Osteoblast (primary cell): Measurements from ENCODE around the gene IZUMO1. TPM values are rescaled to one million over a fixed set of nuclear protein-coding genes. Genes with fewer than 3 reads are reported as not detected.

ENCODE experiments used
- DNase-seq: peaks from one replicate; pipeline ENCODE4 v3.0.0; 2011; ENCODE audit warnings: low spot score, mixed read lengths; ENCODE audit not compliant: insufficient read length; ENCODE audit errors: missing footprints
- H2AFZ ChIP-seq: 2 replicates; pipeline ENCODE4 v1.6.0; 2011; ENCODE audit warnings: mild to moderate bottlenecking, low read length
- H3K27ac ChIP-seq: 2 replicates; pipeline ENCODE4 v1.5.1; 2011; ENCODE audit warnings: mild to moderate bottlenecking, low read depth, low read length, moderate library complexity
- H3K27me3 ChIP-seq: 2 replicates; pipeline ENCODE4 v1.6.0; 2012; ENCODE audit warnings: mild to moderate bottlenecking, control low read depth, inconsistent platforms, low read length, moderate library complexity; ENCODE audit not compliant: insufficient read depth
- H3K36me3 ChIP-seq: 2 replicates; pipeline ENCODE4 v1.5.1; 2011; ENCODE audit warnings: mild to moderate bottlenecking, low read length, control low read depth, moderate library complexity; ENCODE audit not compliant: insufficient read depth
- H3K4me1 ChIP-seq: 2 replicates; pipeline ENCODE4 v1.5.1; 2011; ENCODE audit warnings: mild to moderate bottlenecking, low read length, control low read depth, moderate library complexity; ENCODE audit not compliant: insufficient read depth
- H3K4me2 ChIP-seq: 2 replicates; pipeline ENCODE4 v1.6.0; 2011; ENCODE audit warnings: mild to moderate bottlenecking, low read length; ENCODE audit not compliant: insufficient read depth
- H3K4me3 ChIP-seq: fragments of 200-600 bp; sonication (generic); 3 replicates; pipeline ENCODE4 v1.5.1; 2012; ENCODE audit warnings: mild to moderate bottlenecking, low read length, inconsistent platforms; ENCODE audit not compliant: insufficient read depth
- H3K79me2 ChIP-seq: 2 replicates; pipeline ENCODE4 v1.6.0; 2012; ENCODE audit warnings: mild to moderate bottlenecking, low read length, control low read depth, inconsistent platforms; ENCODE audit not compliant: insufficient read depth
- H3K9me3 ChIP-seq: 2 replicates; pipeline ENCODE4 v1.5.1; 2011; ENCODE audit warnings: low read depth, low read length, control low read depth
- H4K20me1 ChIP-seq: 2 replicates; pipeline ENCODE4 v1.6.0; 2012; ENCODE audit warnings: mild to moderate bottlenecking, low read length, control low read depth; ENCODE audit not compliant: insufficient read depth
- total RNA-seq: library from RNA; depleted of rRNA; stranded (reverse); fragments of >200 nt; gene quantifications from 2 replicates; pipeline ENCODE4 v1.2.3, GENCODE V29; 2012
- TF ChIP-seq, protein P1 (sequence below): IDR thresholded peaks from 2 replicates; pipeline ENCODE4 v1.5.1; 2011; ENCODE audit warnings: mild to moderate bottlenecking, low read depth, low read length, moderate library complexity; ENCODE audit errors: extremely low read depth

Gene IZUMO1
- total RNA-seq, 1 donor = not detected

DNA sequence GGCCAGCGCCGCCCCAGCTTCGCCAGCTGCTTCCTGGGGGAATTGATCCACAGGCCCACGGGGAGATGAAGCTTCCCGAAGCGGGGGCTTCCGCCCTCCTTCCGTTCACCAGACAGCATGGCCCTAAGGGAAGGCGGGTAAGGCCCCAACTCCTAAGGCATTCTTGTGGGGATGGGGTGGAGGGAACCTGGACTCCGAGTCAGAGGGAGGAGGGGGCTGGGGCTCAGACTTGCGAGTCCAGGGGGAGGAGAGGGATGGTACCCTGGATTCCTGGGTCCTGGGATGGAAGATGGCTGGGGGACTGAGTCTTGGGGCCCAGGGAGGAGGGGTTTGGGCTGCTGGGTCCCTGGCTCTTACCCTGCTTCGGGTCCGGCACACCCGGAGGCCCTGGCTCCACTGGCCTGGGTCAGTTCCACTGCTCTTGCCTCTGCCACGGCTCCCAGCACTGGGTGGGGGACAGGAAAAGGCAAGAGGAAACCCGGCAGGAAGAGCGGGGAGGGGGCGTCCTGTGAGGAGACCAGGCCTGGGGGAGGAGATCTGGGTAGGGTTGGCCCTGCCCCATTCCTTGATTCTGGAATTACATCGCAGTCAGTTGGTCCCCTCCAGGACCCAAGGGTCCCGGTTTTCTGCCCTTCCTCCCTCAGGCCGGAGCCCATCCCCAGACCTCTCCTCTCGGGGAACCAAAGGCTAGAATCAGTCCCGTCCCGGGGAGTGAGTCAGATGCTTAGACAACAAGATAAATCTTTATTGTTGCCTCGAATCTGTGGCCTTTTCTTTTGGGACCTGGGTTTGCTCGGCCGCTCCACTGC lies 6.3 kb downstream of the IZUMO1 start, which contains the start of gene RASIP1:
Gene RASIP1, minus strand, starts transcription at position 447 of the 809 bp plus-strand sequence. Its CDS starts 328 bp downstream, at position 119.
- Histone ChIP-seq H2AFZ (no peak within 1 kb of the TSS), H3K36me3 (no peaks in the 10 kb centered on the region), H3K4me3 (no peak within 1 kb of the TSS), H3K4me2 (no peak within 1 kb of the TSS), H3K4me1 (no peaks in the 10 kb centered on the region), H3K27ac (no peak within 1 kb of the TSS), H3K79me2 (no peaks in the 10 kb centered on the region), H4K20me1 (no peaks in the 10 kb centered on the region), H3K9me3 (no peaks in the 10 kb centered on the region), H3K27me3 (peaks cover 18% of the 10 kb centered on the region)
- TF ChIP-seq, protein P1, sequence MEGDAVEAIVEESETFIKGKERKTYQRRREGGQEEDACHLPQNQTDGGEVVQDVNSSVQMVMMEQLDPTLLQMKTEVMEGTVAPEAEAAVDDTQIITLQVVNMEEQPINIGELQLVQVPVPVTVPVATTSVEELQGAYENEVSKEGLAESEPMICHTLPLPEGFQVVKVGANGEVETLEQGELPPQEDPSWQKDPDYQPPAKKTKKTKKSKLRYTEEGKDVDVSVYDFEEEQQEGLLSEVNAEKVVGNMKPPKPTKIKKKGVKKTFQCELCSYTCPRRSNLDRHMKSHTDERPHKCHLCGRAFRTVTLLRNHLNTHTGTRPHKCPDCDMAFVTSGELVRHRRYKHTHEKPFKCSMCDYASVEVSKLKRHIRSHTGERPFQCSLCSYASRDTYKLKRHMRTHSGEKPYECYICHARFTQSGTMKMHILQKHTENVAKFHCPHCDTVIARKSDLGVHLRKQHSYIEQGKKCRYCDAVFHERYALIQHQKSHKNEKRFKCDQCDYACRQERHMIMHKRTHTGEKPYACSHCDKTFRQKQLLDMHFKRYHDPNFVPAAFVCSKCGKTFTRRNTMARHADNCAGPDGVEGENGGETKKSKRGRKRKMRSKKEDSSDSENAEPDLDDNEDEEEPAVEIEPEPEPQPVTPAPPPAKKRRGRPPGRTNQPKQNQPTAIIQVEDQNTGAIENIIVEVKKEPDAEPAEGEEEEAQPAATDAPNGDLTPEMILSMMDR = no peak
- peak; percentile 87 for DNase-seq

DNA sequence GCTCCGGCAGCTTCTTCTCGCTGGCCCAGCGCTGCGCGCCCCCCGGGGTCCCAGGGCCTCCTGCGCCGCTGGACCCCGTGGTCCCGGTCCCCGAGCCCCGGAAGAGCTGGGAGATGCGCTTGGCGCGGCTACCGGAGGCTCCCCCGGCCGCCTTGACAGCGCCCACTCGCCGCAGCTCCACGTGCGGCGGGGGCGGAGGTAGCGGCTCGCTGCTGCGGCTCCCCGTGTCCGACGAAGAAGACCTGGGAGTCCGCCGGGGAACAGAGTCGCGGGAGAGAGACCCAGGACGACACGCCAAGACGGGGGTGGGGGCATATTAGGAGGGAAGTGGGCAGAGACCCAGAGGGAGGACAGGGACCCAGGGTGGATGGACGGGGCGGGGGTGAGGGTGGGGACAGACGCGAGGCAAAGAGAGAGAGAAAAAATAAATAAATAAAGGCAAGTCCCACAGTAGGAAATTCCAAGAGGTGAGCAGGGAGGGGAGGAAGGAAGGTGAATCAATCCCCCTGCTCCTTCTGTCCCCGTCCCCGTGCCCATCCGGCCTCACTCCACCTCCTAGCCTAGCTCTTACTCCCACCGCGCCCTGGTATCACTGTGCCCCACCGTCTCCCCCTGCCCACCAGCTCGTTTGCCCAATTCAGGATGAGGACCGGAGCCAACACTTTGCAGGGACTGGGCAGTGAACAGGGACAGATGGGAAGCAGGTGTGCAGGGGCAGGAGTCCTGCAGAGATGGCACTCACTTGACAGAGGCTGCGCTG lies 7.1 kb downstream of the IZUMO1 start:
- Histone ChIP-seq H4K20me1 (no peaks in the 10 kb centered on the region), H3K4me2 (peak overlapping the region; percentile 51), H3K4me3 (peak overlapping the region; percentile 39), H3K27me3 (peaks cover 24% of the 10 kb centered on the region), H3K4me1 (no peaks in the 10 kb centered on the region), H3K79me2 (no peaks in the 10 kb centered on the region), H3K36me3 (no peaks in the 10 kb centered on the region), H2AFZ (no peak overlapping the region), H3K9me3 (no peaks in the 10 kb centered on the region), H3K27ac (no peak overlapping the region)
- TF ChIP-seq, protein P1 = no peak
- DNase-seq = peak; percentile 76

DNA sequence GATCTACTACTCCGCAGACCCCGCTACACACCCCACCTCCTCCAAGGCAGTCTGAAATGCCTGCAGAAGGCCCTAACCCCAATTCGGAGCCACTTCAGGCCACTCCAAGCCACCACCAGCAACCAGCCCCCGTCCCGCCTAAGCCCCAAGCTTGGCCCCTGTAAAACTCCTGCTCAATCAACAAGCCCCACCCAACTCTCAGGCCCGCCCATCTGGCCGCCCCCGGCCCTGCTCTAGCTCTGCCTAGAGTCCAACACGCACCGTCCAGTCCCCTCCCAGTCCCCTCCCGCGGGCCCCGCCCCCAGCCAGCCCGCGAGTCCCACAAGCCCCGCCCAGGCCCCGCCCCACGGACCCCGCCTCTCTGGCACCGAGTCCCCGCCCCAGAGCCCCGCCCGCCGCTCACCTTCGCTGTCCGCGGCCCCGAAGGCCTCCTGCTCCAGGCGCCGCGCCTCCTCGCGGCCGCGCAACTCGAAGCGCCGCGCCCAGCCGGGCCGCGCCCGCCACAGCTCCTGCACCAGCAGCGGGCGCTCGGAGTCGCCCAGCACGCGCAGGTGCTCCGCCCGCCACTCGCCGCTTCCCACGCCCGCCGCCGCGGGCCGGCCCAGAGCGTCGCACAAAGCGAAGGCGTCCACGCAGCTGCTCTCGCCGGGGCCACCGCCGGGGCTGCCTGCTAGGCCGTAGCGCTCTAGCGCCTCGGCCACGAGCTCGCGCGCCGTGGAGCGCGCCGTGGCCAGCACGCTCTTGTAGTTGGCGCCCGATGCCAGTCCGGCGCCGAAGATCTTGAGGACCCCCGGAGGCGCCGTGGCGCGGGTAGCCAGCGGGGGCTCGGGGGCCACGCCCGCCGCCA lies 7.9 kb downstream of the IZUMO1 start:
- no peaks in the 10 kb centered on the region for H3K79me2 ChIP-seq
- H4K20me1 ChIP-seq = no peaks in the 10 kb centered on the region
- H2AFZ ChIP-seq = no peak overlapping the region
- TF ChIP-seq, protein P1 = no peak
- peak; percentile 96 for DNase-seq
- peak overlapping the region; percentile 39 for H3K4me3 ChIP-seq
- no peaks in the 10 kb centered on the region for H3K36me3 ChIP-seq
- peak overlapping the region; percentile 51 for H3K4me2 ChIP-seq
- no peaks in the 10 kb centered on the region for H3K4me1 ChIP-seq
- no peak overlapping the region for H3K27ac ChIP-seq
- H3K27me3 ChIP-seq = peaks cover 24% of the 10 kb centered on the region
- no peaks in the 10 kb centered on the region for H3K9me3 ChIP-seq
